GM18505 (cell line): ENCODE measurements around the gene CGB8.
A peak's percentile ranks its signal among the peaks of the same experiment; 100 is the strongest.
"Not testable (repeated sequence)": the region's sequence is repeated elsewhere in the genome, so short reads cannot be mapped to it uniquely, and the experiment has no call there.

ENCODE experiments used
- ATAC-seq: cut with Tn5 transposase; IDR thresholded peaks from one replicate; pipeline ENCODE4 v1.9.1; 2021; ENCODE audit not compliant: unreplicated experiment
- POLR2A ChIP-seq: IDR thresholded peaks from 4 replicates; pipeline ENCODE4 v1.6.1; 2011; ENCODE audit warnings: borderline replicate concordance; ENCODE audit not compliant: insufficient read depth, insufficient read length; ENCODE audit errors: extremely low read depth

CGB8 gene

GRCh38 chr19:49049011-49049410 is at the start of gene CGB8:
Gene CGB8, minus strand, starts transcription at chr19:49049111. Its CDS starts 372 bp downstream, at chr19:49048739.
- ATAC-seq, result not testable (repeated sequence)

GRCh38 chr19:49097453-49098288 is 48.8 kb upstream of the CGB8 start:
- ATAC-seq, result no peak
- peak; percentile 20 for TF ChIP-seq POLR2A

GRCh38 chr19:49094505-49095482 is 45.9 kb upstream of the CGB8 start:
- TF ChIP-seq POLR2A, result no peak
- ATAC-seq, result no peak

- ATAC-seq, result no peak
- no peak for TF ChIP-seq POLR2A
These were observed 43.8 kb upstream of the CGB8 start for GRCh38 chr19:49092686-49093085.

- no peak for ATAC-seq
- TF ChIP-seq POLR2A, result no peak
These were observed 42.6 kb upstream of the CGB8 start for GRCh38 chr19:49091391-49092038.

- no peak for ATAC-seq
- TF ChIP-seq POLR2A, result no peak
These were observed 37.4 kb upstream of the CGB8 start for GRCh38 chr19:49086296-49086695.

GRCh38 chr19:49085868-49086232 is 36.9 kb upstream of the CGB8 start:
- TF ChIP-seq POLR2A, result no peak
- ATAC-seq, result no peak

GRCh38 chr19:49085020-49085867 is 36.3 kb upstream of the CGB8 start, which contains the start of gene SNRNP70:
Gene SNRNP70, plus strand, starts transcription at chr19:49085451. Its CDS starts 964 bp downstream, at chr19:49086415.
- peak; percentile 98 for TF ChIP-seq POLR2A
- peak; percentile 91 for ATAC-seq

GRCh38 chr19:49084206-49085019 is 35.5 kb upstream of the CGB8 start:
- ATAC-seq, result no peak
- TF ChIP-seq POLR2A, result no peak

GRCh38 chr19:49081273-49081672 is 32.4 kb upstream of the CGB8 start:
- no peak for TF ChIP-seq POLR2A
- no peak for ATAC-seq

GRCh38 chr19:49080392-49080791 is 31.5 kb upstream of the CGB8 start:
- no peak for TF ChIP-seq POLR2A
- ATAC-seq, result no peak

GRCh38 chr19:49074869-49075268 is 26.0 kb upstream of the CGB8 start:
- not testable (repeated sequence) for ATAC-seq
